Esophagus muscularis mucosa (tissue), 4 donors: Measurements from ENCODE around the gene TIPRL. TPM values are rescaled to one million over a fixed set of nuclear protein-coding genes. Genes with fewer than 3 reads are reported as not detected.

ENCODE experiments used
- DNase-seq: peaks from one replicate; pipeline ENCODE4 v3.0.0-alpha.2; 2017; ENCODE audit errors: extremely low spot score
- H3K27ac ChIP-seq, 4 donors: fragments of 200-600 bp; sonication (generic); replicated peaks in 1 of 4; 1 replicate in 3 of 4; 2 replicates in 1 of 4; pipeline ENCODE4 v1.5.1; 2016 to 2019; ENCODE audit warnings: mild to moderate bottlenecking in 1 of 4
- H3K27me3 ChIP-seq, 4 donors: fragments of 200-600 bp; sonication (generic); one replicate each; pipeline versions ENCODE4 v1.5.1 to v1.6.0; 2016 to 2019
- H3K36me3 ChIP-seq, 4 donors: fragments of 200-600 bp; sonication (generic); one replicate each; pipeline ENCODE4 v1.5.1; 2016 to 2019
- H3K4me1 ChIP-seq, 4 donors: fragments of 200-600 bp; sonication (generic); one replicate each; pipeline ENCODE4 v1.5.1; 2016 to 2019
- H3K4me3 ChIP-seq, 4 donors: fragments of 200-600 bp; sonication (generic); 1 replicate in 2 of 4; 2 replicates in 2 of 4; pipeline ENCODE4 v1.5.1; 2016 to 2019; ENCODE audit warnings: mild to moderate bottlenecking in 4 of 4, moderate library complexity in 1 of 4
- H3K9me3 ChIP-seq, 4 donors: fragments of 200-600 bp; sonication (generic); 1 replicate in 3 of 4; 2 replicates in 1 of 4; pipeline ENCODE4 v1.5.1; 2016 to 2019
- EP300 ChIP-seq: sonication (generic); formaldehyde crosslinking; IDR thresholded peaks from one replicate; pipeline ENCODE4 v1.6.1; 2017; ENCODE audit warnings: antibody characterized with exemption
- POLR2A ChIP-seq: fragments of 450-650 bp; IDR thresholded peaks from one replicate; pipeline ENCODE4 v1.6.1; 2017; ENCODE audit warnings: antibody characterized with exemption, moderate library complexity, mild to moderate bottlenecking, low read depth
- POLR2AphosphoS5 ChIP-seq, 2 donors: sonication (generic); formaldehyde crosslinking; IDR thresholded peaks; one replicate each; pipeline ENCODE4 v1.6.1; 2017; ENCODE audit warnings: antibody characterized with exemption in 2 of 2
- WGBS: methylation state at CpG from one replicate; pipeline ENCODE4 v1.1.5; 2018; 5-methylcytosine and 5-hydroxymethylcytosine counted together
- intact Hi-C: fragments of 100-400 bp; cut with DNase I; formaldehyde crosslinking; loops from one replicate; pipeline ENCODE4 v1.15.1; 2023
- total RNA-seq, 4 donors: library from RNA; depleted of rRNA; stranded (reverse); fragments of >200 nt; gene quantifications; one replicate each; pipeline versions ENCODE4 v1.1.0 to v1.2.1, GENCODE V29; 2016
- TF ChIP-seq, protein P1 (sequence below), 3 experiments: fragments of 200-600 bp in 2 of 3; fragments of 450-650 bp in 1 of 3; sonication (generic) in 2 of 3; IDR thresholded peaks; one replicate each; pipeline ENCODE4 v1.5.1; 2017 to 2019; ENCODE audit warnings: antibody characterized with exemption in 3 of 3, mild to moderate bottlenecking in 2 of 3, moderate library complexity in 1 of 3

TIPRL gene
- total RNA-seq, 4 donors from 2014 or later: 19.0 to 25.7 (median 23.5) TPM

DNA sequence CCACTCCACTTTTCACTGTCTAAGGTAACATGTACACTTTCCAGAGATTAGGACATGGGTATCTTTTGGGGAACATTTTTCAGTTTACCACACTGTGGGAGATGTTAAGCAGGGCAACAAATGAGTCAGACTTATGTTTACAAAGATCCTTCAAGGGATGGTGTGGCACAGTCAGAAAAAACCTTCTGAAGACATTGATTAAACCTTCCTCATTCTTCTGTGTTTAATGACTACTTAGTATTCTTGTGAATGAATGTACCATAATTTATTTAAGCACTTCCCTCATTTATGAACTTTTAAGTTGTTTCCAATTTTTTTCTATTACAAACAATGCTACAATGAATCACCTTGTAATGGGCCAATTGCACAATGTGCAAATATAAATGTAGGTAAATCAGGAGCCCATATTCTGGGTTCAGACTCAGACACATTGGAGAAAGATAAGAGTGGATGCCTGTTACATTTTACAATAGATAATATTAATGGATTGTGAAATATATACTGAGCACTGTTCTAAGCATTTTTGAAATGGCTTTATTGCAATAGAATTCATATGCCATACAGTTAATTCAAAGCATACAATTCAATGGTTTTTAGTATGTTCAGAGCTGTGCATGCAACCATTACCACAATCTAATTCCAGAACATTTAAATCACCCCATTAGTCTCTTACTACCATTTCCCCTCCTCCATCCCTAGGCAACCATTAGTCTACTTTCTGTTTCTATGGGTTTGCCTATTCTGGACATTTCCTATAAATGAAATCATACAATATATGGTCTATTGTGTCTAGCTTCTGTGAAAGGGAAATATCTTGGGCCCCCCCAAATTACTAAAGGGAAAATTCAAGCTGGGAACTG is 45.1 kb downstream of the TIPRL start:
- no peak for DNase-seq
- Histone ChIP-seq H3K27ac (no peak overlapping the region), H3K9me3 (no peaks in the 10 kb centered on the region), H3K36me3 (no peaks in the 10 kb centered on the region), H3K4me3 (no peak overlapping the region), H3K4me1 (peaks cover 24 to 34% (median 31%) of the 10 kb centered on the region in 4 donors), H3K27me3 (no peaks in the 10 kb centered on the region)
- TF ChIP-seq POLR2A: no peak
- no peak for TF ChIP-seq POLR2AphosphoS5 (IDR thresholded peaks at IDR 0.05)
- TF ChIP-seq, protein P1, sequence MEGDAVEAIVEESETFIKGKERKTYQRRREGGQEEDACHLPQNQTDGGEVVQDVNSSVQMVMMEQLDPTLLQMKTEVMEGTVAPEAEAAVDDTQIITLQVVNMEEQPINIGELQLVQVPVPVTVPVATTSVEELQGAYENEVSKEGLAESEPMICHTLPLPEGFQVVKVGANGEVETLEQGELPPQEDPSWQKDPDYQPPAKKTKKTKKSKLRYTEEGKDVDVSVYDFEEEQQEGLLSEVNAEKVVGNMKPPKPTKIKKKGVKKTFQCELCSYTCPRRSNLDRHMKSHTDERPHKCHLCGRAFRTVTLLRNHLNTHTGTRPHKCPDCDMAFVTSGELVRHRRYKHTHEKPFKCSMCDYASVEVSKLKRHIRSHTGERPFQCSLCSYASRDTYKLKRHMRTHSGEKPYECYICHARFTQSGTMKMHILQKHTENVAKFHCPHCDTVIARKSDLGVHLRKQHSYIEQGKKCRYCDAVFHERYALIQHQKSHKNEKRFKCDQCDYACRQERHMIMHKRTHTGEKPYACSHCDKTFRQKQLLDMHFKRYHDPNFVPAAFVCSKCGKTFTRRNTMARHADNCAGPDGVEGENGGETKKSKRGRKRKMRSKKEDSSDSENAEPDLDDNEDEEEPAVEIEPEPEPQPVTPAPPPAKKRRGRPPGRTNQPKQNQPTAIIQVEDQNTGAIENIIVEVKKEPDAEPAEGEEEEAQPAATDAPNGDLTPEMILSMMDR (IDR thresholded peaks at IDR 0.05): no peak
- no peak for TF ChIP-seq EP300
- intact Hi-C loops: no loop called here

DNA sequence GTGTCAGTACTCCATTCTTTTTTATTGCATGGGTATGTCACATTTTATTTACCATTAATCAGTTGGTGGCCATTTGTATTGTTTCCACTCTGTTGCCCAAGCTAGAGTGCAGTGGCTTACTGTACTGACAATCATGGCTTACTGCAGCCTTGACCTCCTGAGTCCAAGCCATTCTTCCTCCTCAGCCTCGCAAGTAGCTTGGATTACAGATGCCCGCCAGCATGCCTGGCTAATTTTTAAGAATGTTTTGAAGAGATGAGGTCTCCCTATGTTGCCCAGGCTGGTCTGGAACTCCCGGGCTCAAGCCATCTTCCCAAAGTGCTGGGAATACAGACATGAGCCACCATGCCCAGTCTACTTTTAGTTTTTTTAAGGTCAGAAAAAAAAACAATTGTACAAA is 46.2 kb downstream of the TIPRL start:
- no peaks in the 10 kb centered on the region for H3K27me3 ChIP-seq
- intact Hi-C loops: no loop called here
- H3K9me3 ChIP-seq: no peaks in the 10 kb centered on the region
- peaks cover 24 to 44% (median 41%) of the 10 kb centered on the region in 4 donors for H3K4me1 ChIP-seq
- TF ChIP-seq, protein P1 (IDR thresholded peaks at IDR 0.05): no peak
- TF ChIP-seq EP300 (no peak), POLR2A (no peak), POLR2AphosphoS5 (IDR thresholded peaks at IDR 0.05) (no peak)
- DNase-seq: peak; percentile 62
- no peak overlapping the region for H3K27ac ChIP-seq
- H3K36me3 ChIP-seq: peaks cover 0 to 4% (median 0%) of the 10 kb centered on the region in 4 donors
- H3K4me3 ChIP-seq: peak overlapping the region; percentile 78 to 100 (median 95)
- WGBS: 98% methylated on average over 3 of the region's 3 CpGs

DNA sequence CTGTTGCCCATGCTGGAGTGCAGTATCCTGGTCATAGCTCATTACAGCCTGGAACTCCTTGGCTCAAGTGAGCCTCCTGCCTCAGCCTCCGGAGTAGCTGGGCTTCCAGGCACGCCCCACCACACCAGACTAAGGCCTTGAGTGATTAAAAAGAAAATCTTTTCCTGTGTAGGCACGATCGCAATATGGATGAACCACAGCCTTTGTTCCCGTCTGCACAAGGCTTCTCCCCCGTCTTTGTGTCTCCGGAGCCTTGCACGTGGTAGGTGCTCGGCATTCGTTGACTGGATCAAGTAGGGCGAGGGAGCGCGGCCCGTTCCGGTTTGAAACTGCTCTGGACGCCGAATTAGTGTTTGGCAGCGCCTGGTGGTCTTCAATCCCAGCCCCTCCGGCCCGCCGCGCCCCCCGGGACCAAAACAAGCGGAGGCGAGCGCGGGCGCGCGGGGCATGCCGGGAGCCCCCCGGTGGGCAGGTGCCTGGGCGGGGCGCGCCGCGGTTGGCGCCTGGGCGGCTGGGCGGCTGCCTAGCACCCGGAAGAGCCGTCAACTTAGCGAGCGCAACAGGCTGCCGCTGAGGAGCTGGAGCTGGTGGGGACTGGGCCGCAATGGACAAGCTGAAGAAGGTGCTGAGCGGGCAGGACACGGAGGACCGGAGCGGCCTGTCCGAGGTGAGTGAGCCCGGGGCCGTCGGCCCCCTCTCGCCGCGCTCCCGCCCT is 46.9 kb downstream of the TIPRL start, which contains the start of gene SFT2D2:
TSS of gene SFT2D2 (plus strand) at position 529 of the 715 bp plus-strand sequence. CDS start at position 605, 76 bp downstream.
- peak within 1 kb of the TSS; percentile 89 to 96 (median 90) for H3K27ac ChIP-seq
- peaks cover 0 to 6% (median 3%) of the 10 kb centered on the region in 4 donors for H3K36me3 ChIP-seq
- intact Hi-C loops: no loop called here
- no peaks in the 10 kb centered on the region for H3K27me3 ChIP-seq
- peaks cover 24 to 51% (median 47%) of the 10 kb centered on the region in 4 donors for H3K4me1 ChIP-seq
- WGBS: under 1% methylated on average over 45 of the region's 58 CpGs
- H3K9me3 ChIP-seq: no peaks in the 10 kb centered on the region
- peak; percentile 92 for DNase-seq
- TF ChIP-seq POLR2AphosphoS5 (IDR thresholded peaks at IDR 0.05): peak; percentile 77 to 87
- no peak for TF ChIP-seq POLR2A
- peak within 1 kb of the TSS; percentile 78 to 100 (median 95) for H3K4me3 ChIP-seq

DNA sequence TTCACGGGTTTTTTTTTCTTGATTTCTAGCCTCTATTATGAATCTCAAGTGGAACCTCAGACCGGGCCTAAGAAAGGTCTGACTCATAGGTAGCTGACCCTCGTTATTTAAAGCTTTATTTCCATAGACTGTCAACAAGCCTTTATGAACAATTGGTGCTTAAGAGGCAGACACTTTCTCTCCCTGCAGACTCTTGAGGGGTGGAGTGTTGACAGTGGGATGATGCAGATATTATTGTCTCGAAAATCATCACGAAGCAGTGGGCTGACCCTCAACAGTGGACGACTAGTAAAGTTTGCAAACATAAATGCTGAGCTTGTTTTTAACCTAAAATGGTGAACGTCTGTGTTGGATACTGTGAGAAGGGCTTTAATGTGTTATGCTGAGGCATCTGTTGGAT is 48.9 kb downstream of the TIPRL start:
- Histone ChIP-seq H3K9me3 (no peaks in the 10 kb centered on the region), H3K4me3 (peak overlapping the region in 3 of 4 donors; percentile 93 to 100 (median 97)), H3K27ac (peak overlapping the region; percentile 89 to 96 (median 90)), H3K36me3 (peaks cover 6 to 26% (median 16%) of the 10 kb centered on the region in 4 donors), H3K4me1 (peaks cover 24 to 56% (median 52%) of the 10 kb centered on the region in 4 donors), H3K27me3 (no peaks in the 10 kb centered on the region)
- DNase-seq: no peak
- WGBS: 65% methylated on average over 7 of the region's 7 CpGs
- TF ChIP-seq POLR2A (no peak), EP300 (no peak), POLR2AphosphoS5 (IDR thresholded peaks at IDR 0.05) (no peak)
- TF ChIP-seq, protein P1 (IDR thresholded peaks at IDR 0.05): no peak
- intact Hi-C loops: no loop called here

DNA sequence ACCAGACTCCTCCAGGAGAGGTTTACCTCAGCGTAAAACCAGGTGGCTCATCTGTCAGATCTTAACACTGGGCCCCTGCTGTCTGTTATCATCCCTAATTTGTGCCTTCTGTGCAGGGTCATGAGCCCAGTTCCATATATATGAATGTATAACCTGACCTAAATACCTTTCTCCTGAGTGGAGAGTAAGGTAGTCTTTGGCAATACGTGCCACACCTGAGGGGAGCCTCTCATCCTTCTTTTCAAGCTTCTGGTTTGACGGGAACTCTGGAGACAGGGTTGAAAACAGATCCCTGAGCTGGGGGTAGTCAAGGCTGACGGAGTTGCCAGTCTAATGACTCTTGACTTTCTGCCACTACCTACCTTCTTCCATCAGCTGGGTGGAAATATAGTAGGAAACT is 51.1 kb downstream of the TIPRL start:
- peak overlapping the region in 1 of 4 donors; percentile 56 for H3K27ac ChIP-seq
- no peaks in the 10 kb centered on the region for H3K9me3 ChIP-seq
- no peaks in the 10 kb centered on the region for H3K27me3 ChIP-seq
- TF ChIP-seq, protein P1 (IDR thresholded peaks at IDR 0.05): no peak
- TF ChIP-seq EP300 (no peak), POLR2AphosphoS5 (IDR thresholded peaks at IDR 0.05) (no peak), POLR2A (no peak)
- WGBS: 94% methylated on average over 4 of the region's 4 CpGs
- H3K4me1 ChIP-seq: peaks cover 24 to 57% (median 53%) of the 10 kb centered on the region in 4 donors
- DNase-seq: no peak
- no peak overlapping the region for H3K4me3 ChIP-seq
- intact Hi-C loops: no loop called here
- H3K36me3 ChIP-seq: peaks cover 12 to 48% (median 37%) of the 10 kb centered on the region in 4 donors
